Loucy (cell line): ENCODE data around the gene VIL1.
A peak's percentile ranks its signal among the peaks of the same experiment; 100 is the strongest.

Source experiments
- H2AFZ ChIP-seq: fragments of 200-600 bp; sonication (generic); 2 replicates; pipeline ENCODE4 v1.6.0; 2016; ENCODE audit warnings: antibody characterized with exemption, mild to moderate bottlenecking, low read length, moderate library complexity
- H3F3A ChIP-seq: fragments of 200-600 bp; 2 replicates; pipeline ENCODE4 v1.6.0; 2016; ENCODE audit warnings: antibody characterized with exemption, low read depth, mild to moderate bottlenecking
- H3K27me3 ChIP-seq: fragments of 200-600 bp; sonication (generic); 2 replicates; pipeline ENCODE4 v1.6.1; 2014; ENCODE audit warnings: low read length, mild to moderate bottlenecking; ENCODE audit not compliant: insufficient read depth, poor library complexity, severe bottlenecking
- H3K36me3 ChIP-seq: fragments of 200-600 bp; sonication (generic); 2 replicates; pipeline ENCODE4 v1.6.1; 2016; ENCODE audit warnings: low read length; ENCODE audit not compliant: insufficient read depth
- H3K4me1 ChIP-seq: fragments of 200-600 bp; sonication (generic); 2 replicates; pipeline ENCODE4 v1.5.1; 2014; ENCODE audit warnings: low read length, mild to moderate bottlenecking; ENCODE audit not compliant: insufficient read depth, poor library complexity, severe bottlenecking
- H3K4me2 ChIP-seq: fragments of 200-600 bp; sonication (generic); 2 replicates; pipeline ENCODE4 v1.6.0; 2014; ENCODE audit warnings: antibody characterized with exemption, low read length, low read depth, mild to moderate bottlenecking; ENCODE audit not compliant: poor library complexity, severe bottlenecking
- H3K4me3 ChIP-seq: fragments of 200-600 bp; sonication (generic); 2 replicates; pipeline ENCODE4 v1.5.1; 2014; ENCODE audit warnings: low read length, mild to moderate bottlenecking, mixed read lengths; ENCODE audit not compliant: poor library complexity, severe bottlenecking
- H3K79me2 ChIP-seq: fragments of 200-600 bp; sonication (generic); 2 replicates; pipeline ENCODE4 v1.6.1; 2014; ENCODE audit warnings: low read length; ENCODE audit not compliant: insufficient read depth
- H3K9ac ChIP-seq: fragments of 200-600 bp; sonication (generic); 2 replicates; pipeline ENCODE4 v1.6.0; 2014; ENCODE audit warnings: mild to moderate bottlenecking, low read depth, low read length, moderate library complexity; ENCODE audit not compliant: poor library complexity, severe bottlenecking
- H3K9me2 ChIP-seq: fragments of 200-600 bp; sonication (generic); replicated peaks from 2 replicates; pipeline ENCODE4 v1.6.1; 2016; ENCODE audit warnings: low read depth, low read length, mixed read lengths
- H3K9me3 ChIP-seq: fragments of 200-600 bp; sonication (generic); 2 replicates; pipeline ENCODE4 v1.6.1; 2014; ENCODE audit warnings: mild to moderate bottlenecking, antibody characterized with exemption, low read length, low read depth; ENCODE audit not compliant: insufficient read depth
- H4K20me1 ChIP-seq: fragments of 200-600 bp; sonication (generic); 2 replicates; pipeline ENCODE4 v1.6.0; 2014; ENCODE audit warnings: antibody characterized with exemption, low read length, mild to moderate bottlenecking; ENCODE audit not compliant: insufficient read depth, poor library complexity, severe bottlenecking
- EZH2phosphoT487 ChIP-seq: fragments of 200-600 bp; IDR thresholded peaks from 2 replicates; pipeline ENCODE4 v1.6.1; 2018; ENCODE audit warnings: antibody characterized with exemption, mild to moderate bottlenecking, moderate library complexity, borderline replicate concordance
- TF ChIP-seq, protein P1 (sequence below): fragments of 200-600 bp; sonication (generic); conservative IDR thresholded peaks from 2 replicates; pipeline ENCODE4 v1.5.1; 2014; ENCODE audit warnings: mild to moderate bottlenecking, antibody characterized with exemption, low read length

Gene VIL1

DNA sequence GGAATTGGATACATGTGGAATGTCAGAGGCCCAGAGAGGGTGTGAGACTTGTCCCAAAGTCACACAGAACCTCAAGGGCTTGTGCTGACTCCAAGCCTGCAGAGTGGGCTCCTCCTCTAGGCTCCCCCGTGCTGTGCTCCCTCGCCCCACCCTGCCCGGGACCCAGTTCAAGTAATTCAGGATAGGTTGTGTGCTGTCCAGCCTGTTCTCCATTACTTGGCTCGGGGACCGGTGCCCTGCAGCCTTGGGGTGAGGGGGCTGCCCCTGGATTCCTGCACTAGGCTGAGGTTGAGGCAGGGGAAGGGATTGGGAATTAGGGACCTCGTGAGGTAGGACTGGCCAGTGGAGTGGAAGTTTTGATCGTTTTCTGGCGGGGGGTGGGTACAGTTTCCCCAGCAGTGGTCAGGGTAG lies 16.4 kb upstream of the VIL1 start:
- Histone ChIP-seq H3K4me3 (peak overlapping the region; percentile 84), H3K79me2 (peaks cover 61% of the 10 kb centered on the region), H3K4me2 (peak overlapping the region; percentile 85), H3K9me2 (no peaks in the 10 kb centered on the region), H4K20me1 (peaks cover 26% of the 10 kb centered on the region), H3K9me3 (no peaks in the 10 kb centered on the region), H2AFZ (no peak overlapping the region), H3K9ac (no peak overlapping the region), H3K4me1 (peaks cover 45% of the 10 kb centered on the region), H3K36me3 (peaks cover 22% of the 10 kb centered on the region; the same call in 1 of the 2 replicates), H3F3A (0 out of 2 replicates have a peak, but pooled peaks cover 2% of the 10 kb centered on the region), H3K27me3 (no peaks in the 10 kb centered on the region)
- TF ChIP-seq, protein P1, sequence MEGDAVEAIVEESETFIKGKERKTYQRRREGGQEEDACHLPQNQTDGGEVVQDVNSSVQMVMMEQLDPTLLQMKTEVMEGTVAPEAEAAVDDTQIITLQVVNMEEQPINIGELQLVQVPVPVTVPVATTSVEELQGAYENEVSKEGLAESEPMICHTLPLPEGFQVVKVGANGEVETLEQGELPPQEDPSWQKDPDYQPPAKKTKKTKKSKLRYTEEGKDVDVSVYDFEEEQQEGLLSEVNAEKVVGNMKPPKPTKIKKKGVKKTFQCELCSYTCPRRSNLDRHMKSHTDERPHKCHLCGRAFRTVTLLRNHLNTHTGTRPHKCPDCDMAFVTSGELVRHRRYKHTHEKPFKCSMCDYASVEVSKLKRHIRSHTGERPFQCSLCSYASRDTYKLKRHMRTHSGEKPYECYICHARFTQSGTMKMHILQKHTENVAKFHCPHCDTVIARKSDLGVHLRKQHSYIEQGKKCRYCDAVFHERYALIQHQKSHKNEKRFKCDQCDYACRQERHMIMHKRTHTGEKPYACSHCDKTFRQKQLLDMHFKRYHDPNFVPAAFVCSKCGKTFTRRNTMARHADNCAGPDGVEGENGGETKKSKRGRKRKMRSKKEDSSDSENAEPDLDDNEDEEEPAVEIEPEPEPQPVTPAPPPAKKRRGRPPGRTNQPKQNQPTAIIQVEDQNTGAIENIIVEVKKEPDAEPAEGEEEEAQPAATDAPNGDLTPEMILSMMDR = no peak
- TF ChIP-seq EZH2phosphoT487 = no peak

DNA sequence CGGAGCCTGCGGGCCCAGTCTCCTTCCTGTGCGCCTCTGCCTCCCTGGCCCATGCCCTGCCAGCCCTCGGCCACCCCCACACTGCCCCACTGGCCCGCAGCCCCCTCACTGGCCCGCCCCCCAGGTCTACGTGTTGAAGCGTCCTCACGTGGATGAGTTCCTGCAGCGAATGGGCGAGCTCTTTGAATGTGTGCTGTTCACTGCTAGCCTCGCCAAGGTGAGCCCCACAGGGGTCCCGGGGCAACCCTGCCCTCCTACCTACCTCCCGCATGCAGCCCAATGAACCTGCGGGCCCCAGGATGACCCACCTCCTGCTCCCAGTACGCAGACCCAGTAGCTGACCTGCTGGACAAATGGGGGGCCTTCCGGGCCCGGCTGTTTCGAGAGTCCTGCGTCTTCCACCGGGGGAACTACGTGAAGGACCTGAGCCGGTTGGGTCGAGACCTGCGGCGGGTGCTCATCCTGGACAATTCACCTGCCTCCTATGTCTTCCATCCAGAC lies 16.0 kb upstream of the VIL1 start:
- H3K4me2 ChIP-seq = peak overlapping the region; percentile 95
- H4K20me1 ChIP-seq = peaks cover 26% of the 10 kb centered on the region
- peaks cover 44% of the 10 kb centered on the region for H3K4me1 ChIP-seq
- no peaks in the 10 kb centered on the region for H3K27me3 ChIP-seq
- peaks cover 58% of the 10 kb centered on the region for H3K79me2 ChIP-seq
- no peaks in the 10 kb centered on the region for H3K9me2 ChIP-seq
- no peaks in the 10 kb centered on the region for H3K9me3 ChIP-seq
- H3K36me3 ChIP-seq = peaks cover 22% of the 10 kb centered on the region; the same call in 1 of the 2 replicates
- no peak overlapping the region for H3K9ac ChIP-seq
- 0 out of 2 replicates have a peak, but pooled peaks cover 2% of the 10 kb centered on the region for H3F3A ChIP-seq
- H2AFZ ChIP-seq = no peak overlapping the region
- TF ChIP-seq, protein P1 = no peak
- TF ChIP-seq EZH2phosphoT487 = no peak
- H3K4me3 ChIP-seq = peak overlapping the region; percentile 84

DNA sequence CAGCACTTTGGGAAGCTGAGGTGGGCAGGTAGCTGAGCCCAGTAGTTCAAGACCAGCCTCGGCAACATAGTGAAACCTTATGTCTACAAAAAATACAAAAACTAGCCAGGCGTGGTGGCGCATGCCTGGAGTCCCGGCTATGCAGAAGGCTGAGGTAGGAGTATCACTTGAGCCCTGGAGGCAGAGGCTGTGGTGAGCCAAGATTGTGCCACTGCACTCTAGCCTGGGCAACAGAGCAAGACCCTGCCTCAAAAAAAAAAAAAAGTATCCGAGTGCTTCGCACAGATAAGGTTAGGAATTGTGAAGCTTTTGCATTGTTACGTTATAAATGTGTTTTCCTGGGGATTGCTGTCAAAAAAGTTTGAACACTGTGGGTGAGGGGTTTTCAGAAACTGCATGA lies 15.1 kb upstream of the VIL1 start:
- Histone ChIP-seq H3K27me3 (no peaks in the 10 kb centered on the region), H3K9ac (peak overlapping the region; percentile 78), H3K9me2 (no peaks in the 10 kb centered on the region), H3K79me2 (peaks cover 54% of the 10 kb centered on the region), H3F3A (no peaks in the 10 kb centered on the region), H3K4me1 (peaks cover 44% of the 10 kb centered on the region), H3K9me3 (no peaks in the 10 kb centered on the region), H2AFZ (no peak overlapping the region), H3K36me3 (peaks cover 22% of the 10 kb centered on the region; the same call in 1 of the 2 replicates), H3K4me3 (peak overlapping the region; percentile 6), H4K20me1 (peaks cover 26% of the 10 kb centered on the region), H3K4me2 (peak overlapping the region; percentile 95)
- TF ChIP-seq, protein P1 = no peak
- no peak for TF ChIP-seq EZH2phosphoT487
